Endodermal cell (in vitro differentiated cells): ENCODE results near the gene PARP8. TPM values are rescaled to one million over a fixed set of nuclear protein-coding genes. Genes with fewer than 3 reads are reported as not detected.
"Not testable (repeated sequence)": the region's sequence is repeated elsewhere in the genome, so short reads cannot be mapped to it uniquely, and the experiment has no call there.

Experiments used
- DNase-seq: peaks from one replicate; pipeline ENCODE4 v3.0.0-alpha.2; 2017
- H3K27ac ChIP-seq: 2 replicates; pipeline ENCODE4 v1.5.1; 2013; ENCODE audit warnings: mild to moderate bottlenecking, low read depth, low read length, moderate library complexity
- H3K27me3 ChIP-seq: 2 replicates; pipeline ENCODE4 v1.6.1; 2013; ENCODE audit warnings: mild to moderate bottlenecking, low read length, moderate library complexity; ENCODE audit not compliant: insufficient read depth, control insufficient read depth, poor library complexity, severe bottlenecking
- H3K36me3 ChIP-seq: 2 replicates; pipeline ENCODE4 v1.7.0; 2013; ENCODE audit warnings: mild to moderate bottlenecking, low read length, moderate library complexity; ENCODE audit not compliant: control insufficient read depth, insufficient read depth
- H3K4me1 ChIP-seq: one replicate; pipeline ENCODE4 v1.7.0; 2013; ENCODE audit warnings: low read length; ENCODE audit not compliant: control insufficient read depth, insufficient read depth
- H3K4me3 ChIP-seq: 2 replicates; pipeline ENCODE4 v1.5.1; 2013; ENCODE audit warnings: mild to moderate bottlenecking, low read length, moderate library complexity
- H3K9ac ChIP-seq: 2 replicates; pipeline ENCODE4 v1.6.1; 2013; ENCODE audit warnings: mild to moderate bottlenecking, low read length, moderate library complexity; ENCODE audit not compliant: poor library complexity, severe bottlenecking; ENCODE audit errors: extremely low read depth
- H3K9me3 ChIP-seq: 2 replicates; pipeline ENCODE4 v1.6.1; 2013; ENCODE audit warnings: mild to moderate bottlenecking, low read length, moderate library complexity; ENCODE audit not compliant: control insufficient read depth
- H3K27ac Mint-ChIP-seq: 2 replicates; pipeline ENCODE4 v1.8.0; 2020; ENCODE audit warnings: mixed read lengths
- H3K27me3 Mint-ChIP-seq: 2 replicates; pipeline ENCODE4 v1.8.0; 2021; ENCODE audit warnings: mild to moderate bottlenecking, mixed read lengths; ENCODE audit not compliant: insufficient read depth
- H3K36me3 Mint-ChIP-seq: 2 replicates; pipeline ENCODE4 v1.8.0; 2020; ENCODE audit warnings: low read depth, mixed read lengths
- H3K4me1 Mint-ChIP-seq: 2 replicates; pipeline ENCODE4 v1.8.0; 2020; ENCODE audit warnings: mixed read lengths
- H3K4me3 Mint-ChIP-seq: 2 replicates; pipeline ENCODE4 v1.8.0; 2020; ENCODE audit warnings: mild to moderate bottlenecking, moderate library complexity, mixed read lengths
- H3K9me3 Mint-ChIP-seq: 2 replicates; pipeline ENCODE4 v1.8.0; 2020; ENCODE audit warnings: mild to moderate bottlenecking, mixed read lengths
- CTCF ChIP-seq: fragments of 200-600 bp; sonication (generic); conservative IDR thresholded peaks from 2 replicates; pipeline ENCODE4 v1.5.0; 2021; ENCODE audit warnings: antibody characterized with exemption, mild to moderate bottlenecking
- WGBS, 2 experiments: methylation state at CpG; one replicate each; pipeline versions ENCODE4 v1.1.5 to v1.1.7; 2013; ENCODE audit warnings: missing lambda C conversion rate in 2 of 2, mixed read lengths in 1 of 2; ENCODE audit not compliant: insufficient coverage in 1 of 2, insufficient read length in 1 of 2; 5-methylcytosine and 5-hydroxymethylcytosine counted together
- total RNA-seq, 2 donors: library from RNA; stranded (reverse); fragmentation: NEBNext Ultra II Directional in 1 of 2; extraction: Animal tissue kit (Norgen Biotek cat#: 25700) in 1 of 2; gene quantifications; 2 replicates in 1 of 2; 3 replicates in 1 of 2; pipeline ENCODE4 v1.2.1, GENCODE V29; 2021

The PARP8 gene
- total RNA-seq, 2 donors from 2014 or later = 18.7 to 19.4 TPM

- no peak for TF ChIP-seq CTCF
- Mint-ChIP-seq H3K36me3 (no peaks in the 10 kb centered on the region), H3K4me3 (no peak overlapping the region), H3K4me1 (no peaks in the 10 kb centered on the region), H3K27ac (no peak overlapping the region), H3K9me3 (no peaks in the 10 kb centered on the region), H3K27me3 (no peaks in the 10 kb centered on the region)
- H3K27me3 ChIP-seq = no peaks in the 10 kb centered on the region
- no peaks in the 10 kb centered on the region for H3K9me3 ChIP-seq
- no peak overlapping the region for H3K9ac ChIP-seq
- WGBS, 2 experiments = 85% methylated on average over 1 of the region's 1 CpG; no CpG with 5 or more reads in 1 of the 2 experiments
- H3K36me3 ChIP-seq = no peaks in the 10 kb centered on the region
- H3K4me3 ChIP-seq = no peak overlapping the region
- no peak for DNase-seq
- H3K27ac ChIP-seq = no peak overlapping the region
- no peaks in the 10 kb centered on the region for H3K4me1 ChIP-seq
Measured at GRCh38 chr5:50658246-50658645, 8.2 kb upstream of the PARP8 start.

GRCh38 chr5:50663636-50664035 lies 2.8 kb upstream of the PARP8 start:
- Mint-ChIP-seq H3K9me3 (no peaks in the 10 kb centered on the region), H3K4me3 (no peak overlapping the region), H3K27ac (no peak overlapping the region), H3K36me3 (no peaks in the 10 kb centered on the region), H3K27me3 (peaks cover 12% of the 10 kb centered on the region), H3K4me1 (peaks cover 9% of the 10 kb centered on the region)
- no peaks in the 10 kb centered on the region for H3K4me1 ChIP-seq
- no peak overlapping the region for H3K9ac ChIP-seq
- peaks cover 8% of the 10 kb centered on the region for H3K27me3 ChIP-seq
- H3K4me3 ChIP-seq = no peak overlapping the region
- 85% methylated on average over 4 of the region's 4 CpGs; no CpG with 5 or more reads in 1 of the 2 experiments for WGBS, 2 experiments
- TF ChIP-seq CTCF = no peak
- no peak for DNase-seq
- H3K36me3 ChIP-seq = no peaks in the 10 kb centered on the region
- no peak overlapping the region for H3K27ac ChIP-seq
- no peaks in the 10 kb centered on the region for H3K9me3 ChIP-seq

- no peaks in the 10 kb centered on the region for H3K36me3 Mint-ChIP-seq
- Histone ChIP-seq H3K27me3 (peaks cover 8% of the 10 kb centered on the region), H3K27ac (no peak overlapping the region), H3K9ac (no peak overlapping the region), H3K36me3 (no peaks in the 10 kb centered on the region), H3K4me3 (no peak overlapping the region), H3K4me1 (peaks cover 10% of the 10 kb centered on the region), H3K9me3 (no peaks in the 10 kb centered on the region)
- DNase-seq = no peak
- H3K9me3 Mint-ChIP-seq = no peaks in the 10 kb centered on the region
- peaks cover 21% of the 10 kb centered on the region for H3K4me1 Mint-ChIP-seq
- H3K27ac Mint-ChIP-seq = no peak overlapping the region
- TF ChIP-seq CTCF = no peak
- peaks cover 12% of the 10 kb centered on the region for H3K27me3 Mint-ChIP-seq
- no peak overlapping the region for H3K4me3 Mint-ChIP-seq
Measured at GRCh38 chr5:50665091-50665490, 1.3 kb upstream of the PARP8 start.

GRCh38 chr5:50665761-50666202 lies 655 bp upstream of the PARP8 start:
- WGBS, 2 experiments = 54 to 70% methylated on average over 4 to 8 of the region's 8 CpGs
- H3K9ac ChIP-seq = not testable (repeated sequence)

More at GRCh38 chr5:50665761-50666202, 655 bp upstream of the PARP8 start:
- H3K27ac Mint-ChIP-seq, H3K36me3 Mint-ChIP-seq, H3K27ac ChIP-seq, DNase-seq, H3K4me3 ChIP-seq, H3K36me3 ChIP-seq, H3K27me3 ChIP-seq, H3K9me3 Mint-ChIP-seq, H3K9me3 ChIP-seq: not testable (repeated sequence)
- H3K4me1 Mint-ChIP-seq = peaks cover 21% of the 10 kb centered on the region
- H3K4me3 Mint-ChIP-seq = peak overlapping the region; percentile 85
- peaks cover 10% of the 10 kb centered on the region for H3K4me1 ChIP-seq
- H3K27me3 Mint-ChIP-seq = peaks cover 12% of the 10 kb centered on the region
